Measurements from ENCODE around the gene FAM117A.
A peak's percentile ranks its signal among the peaks of the same experiment; 100 is the strongest.

The FAM117A gene, protein sequence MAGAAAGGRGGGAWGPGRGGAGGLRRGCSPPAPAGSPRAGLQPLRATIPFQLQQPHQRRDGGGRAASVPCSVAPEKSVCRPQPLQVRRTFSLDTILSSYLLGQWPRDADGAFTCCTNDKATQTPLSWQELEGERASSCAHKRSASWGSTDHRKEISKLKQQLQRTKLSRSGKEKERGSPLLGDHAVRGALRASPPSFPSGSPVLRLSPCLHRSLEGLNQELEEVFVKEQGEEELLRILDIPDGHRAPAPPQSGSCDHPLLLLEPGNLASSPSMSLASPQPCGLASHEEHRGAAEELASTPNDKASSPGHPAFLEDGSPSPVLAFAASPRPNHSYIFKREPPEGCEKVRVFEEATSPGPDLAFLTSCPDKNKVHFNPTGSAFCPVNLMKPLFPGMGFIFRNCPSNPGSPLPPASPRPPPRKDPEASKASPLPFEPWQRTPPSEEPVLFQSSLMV

DNA sequence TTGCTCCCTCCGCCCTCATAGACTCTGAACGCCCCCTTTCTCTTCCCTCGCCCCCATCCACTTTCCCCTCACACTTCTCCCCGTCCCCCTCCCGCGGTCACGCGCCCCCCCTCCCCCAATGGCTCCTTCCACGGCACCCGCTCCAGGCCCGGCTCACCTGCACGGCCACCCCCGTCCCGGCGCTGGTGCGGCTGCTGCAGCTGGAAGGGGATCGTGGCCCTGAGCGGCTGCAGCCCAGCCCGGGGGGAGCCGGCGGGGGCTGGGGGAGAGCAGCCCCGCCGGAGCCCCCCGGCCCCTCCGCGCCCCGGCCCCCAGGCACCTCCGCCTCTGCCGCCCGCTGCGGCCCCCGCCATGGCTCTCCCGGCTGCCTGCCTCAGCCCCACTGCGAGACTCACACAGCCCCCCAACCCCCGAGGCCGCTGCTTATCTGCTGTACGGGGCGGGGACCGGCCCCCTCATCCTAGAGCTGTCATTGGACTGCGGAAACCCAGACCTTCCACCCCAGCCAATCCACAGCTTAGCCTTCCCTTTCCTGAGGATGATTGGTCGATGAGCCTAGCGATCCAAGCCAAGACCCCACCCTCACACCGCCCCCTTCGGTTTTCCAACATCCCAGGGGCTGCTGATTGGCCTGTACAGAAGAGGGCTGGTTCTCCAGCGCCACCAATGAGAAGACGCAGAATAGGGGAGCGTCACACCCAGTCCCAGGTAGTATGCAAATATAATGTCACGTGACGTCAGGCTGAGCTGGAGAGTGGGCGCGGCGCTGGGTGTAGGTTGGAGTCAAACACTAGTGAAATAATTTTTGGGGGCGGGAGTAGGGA is at the start of gene FAM117A:
Gene FAM117A (minus strand): TSS at position 397 of the 824 bp plus-strand sequence. CDS start 44 bp downstream, at position 353.
- peak; percentile 99 for DNase-seq (ENCODE audit: low spot score)

DNA sequence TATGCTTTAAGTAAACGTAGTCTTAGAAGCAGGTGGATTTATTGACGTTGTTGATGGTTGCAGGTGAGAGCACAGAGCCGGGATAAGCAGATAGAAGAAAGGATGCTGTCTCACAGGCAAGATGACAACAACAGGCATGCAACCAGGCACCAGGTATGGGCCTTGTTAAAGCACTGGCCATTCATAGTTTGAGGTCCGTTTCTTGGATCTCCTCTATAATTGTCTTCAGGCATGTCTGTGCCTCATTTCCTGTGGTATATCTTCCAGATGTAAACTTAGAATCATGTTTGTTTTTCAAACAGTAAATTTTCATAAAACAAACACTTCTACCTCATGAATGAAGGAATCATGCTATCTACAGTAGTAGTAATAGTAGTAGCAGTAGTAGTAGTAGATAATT is 45.1 kb upstream of the FAM117A start:
- no peak for DNase-seq (ENCODE audit: low spot score)

DNA sequence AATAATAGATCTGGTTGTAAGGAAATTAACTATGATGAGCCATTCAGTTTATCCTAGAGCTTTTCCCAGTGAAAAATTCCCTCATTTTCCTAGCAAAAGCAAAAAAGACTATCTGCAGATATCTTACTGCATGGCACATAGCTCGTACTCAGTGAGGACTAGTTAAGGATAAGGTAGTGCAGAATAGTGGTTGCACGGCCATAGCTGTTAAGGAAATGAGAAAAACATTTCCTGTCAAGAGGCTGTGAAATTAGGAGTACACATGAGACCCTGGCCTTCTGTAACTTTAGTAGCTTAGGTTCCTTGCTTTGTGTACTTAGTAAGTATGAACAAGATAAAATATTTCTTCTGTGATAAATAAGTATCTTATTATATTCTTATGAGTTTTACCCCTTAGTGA is 34.8 kb upstream of the FAM117A start:
- DNase-seq (ENCODE audit: low spot score): no peak

DNA sequence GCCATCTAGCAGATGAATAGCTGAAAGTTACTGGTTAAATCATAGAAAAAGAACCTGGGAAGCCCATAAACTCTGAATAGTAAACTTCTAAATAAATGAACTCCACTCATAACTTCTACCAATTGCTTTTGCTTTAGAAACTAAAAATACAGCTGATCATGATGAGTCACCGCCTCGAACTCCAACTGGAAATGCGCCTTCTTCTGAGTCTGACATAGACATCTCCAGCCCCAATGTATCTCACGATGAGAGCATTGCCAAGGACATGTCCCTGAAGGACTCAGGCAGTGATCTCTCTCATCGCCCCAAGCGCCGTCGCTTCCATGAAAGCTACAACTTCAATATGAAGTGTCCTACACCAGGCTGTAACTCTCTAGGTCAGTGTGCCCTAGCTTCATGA is 34.3 kb upstream of the FAM117A start:
- no peak for DNase-seq (ENCODE audit: low spot score)

DNA sequence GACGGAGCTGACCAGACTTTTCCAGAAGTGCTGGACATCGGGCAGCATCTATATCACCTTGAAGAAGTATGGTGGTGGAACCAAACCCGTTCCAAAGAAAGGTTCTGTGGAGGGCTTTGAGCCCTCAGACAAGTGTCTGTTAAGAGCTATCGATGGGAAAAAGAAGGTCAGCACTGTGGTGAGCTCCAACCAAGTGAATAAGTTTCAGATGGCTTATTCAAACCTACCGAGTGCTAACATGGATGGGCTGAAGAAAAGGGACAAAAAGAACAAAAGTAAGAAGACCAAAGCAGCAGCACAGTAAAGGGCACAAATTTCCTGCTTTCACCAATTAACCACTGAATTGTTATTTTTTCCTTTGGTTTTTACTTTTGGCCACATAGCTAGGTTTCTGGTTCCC is 31.4 kb upstream of the FAM117A start:
- no peak for DNase-seq (ENCODE audit: low spot score)

DNA sequence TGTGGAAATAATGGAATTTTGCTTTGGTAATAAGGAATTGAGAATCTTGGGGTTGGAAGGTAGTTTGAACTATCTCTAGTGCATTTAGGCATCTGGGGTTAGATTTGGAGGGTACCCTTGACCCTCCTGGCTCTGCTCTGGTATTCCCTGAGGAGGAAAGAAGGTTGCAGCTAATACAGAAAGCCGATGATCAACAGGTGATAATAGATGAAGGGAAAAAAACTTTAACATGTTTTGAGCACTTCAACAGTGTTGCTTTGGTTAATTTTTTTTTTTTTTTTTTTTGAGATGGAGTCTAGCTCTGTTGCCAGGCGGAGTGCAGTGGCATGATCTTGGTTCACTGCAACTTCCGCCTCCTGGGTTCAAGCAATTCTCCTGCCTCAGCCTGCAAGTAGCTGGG is 29.4 kb upstream of the FAM117A start:
- no peak for DNase-seq (ENCODE audit: low spot score)

DNA sequence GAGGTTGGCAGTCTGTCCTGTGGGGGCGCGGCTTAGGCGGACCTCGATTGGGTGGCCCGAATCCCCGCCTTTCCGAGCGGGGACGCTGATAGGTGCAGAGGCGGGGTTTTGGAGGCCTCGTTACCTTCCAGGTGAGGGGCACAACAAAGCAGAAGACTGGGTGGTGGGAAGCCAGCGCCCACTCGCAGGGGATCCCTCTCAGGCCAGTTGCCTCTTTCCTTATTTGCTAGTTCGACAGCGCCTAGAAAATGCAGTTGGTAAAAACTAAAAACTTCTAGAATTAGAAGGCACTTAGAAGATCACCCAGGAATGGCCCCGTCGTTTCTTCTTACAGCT is 25.3 kb upstream of the FAM117A start:
- DNase-seq (ENCODE audit: low spot score): no peak

DNA sequence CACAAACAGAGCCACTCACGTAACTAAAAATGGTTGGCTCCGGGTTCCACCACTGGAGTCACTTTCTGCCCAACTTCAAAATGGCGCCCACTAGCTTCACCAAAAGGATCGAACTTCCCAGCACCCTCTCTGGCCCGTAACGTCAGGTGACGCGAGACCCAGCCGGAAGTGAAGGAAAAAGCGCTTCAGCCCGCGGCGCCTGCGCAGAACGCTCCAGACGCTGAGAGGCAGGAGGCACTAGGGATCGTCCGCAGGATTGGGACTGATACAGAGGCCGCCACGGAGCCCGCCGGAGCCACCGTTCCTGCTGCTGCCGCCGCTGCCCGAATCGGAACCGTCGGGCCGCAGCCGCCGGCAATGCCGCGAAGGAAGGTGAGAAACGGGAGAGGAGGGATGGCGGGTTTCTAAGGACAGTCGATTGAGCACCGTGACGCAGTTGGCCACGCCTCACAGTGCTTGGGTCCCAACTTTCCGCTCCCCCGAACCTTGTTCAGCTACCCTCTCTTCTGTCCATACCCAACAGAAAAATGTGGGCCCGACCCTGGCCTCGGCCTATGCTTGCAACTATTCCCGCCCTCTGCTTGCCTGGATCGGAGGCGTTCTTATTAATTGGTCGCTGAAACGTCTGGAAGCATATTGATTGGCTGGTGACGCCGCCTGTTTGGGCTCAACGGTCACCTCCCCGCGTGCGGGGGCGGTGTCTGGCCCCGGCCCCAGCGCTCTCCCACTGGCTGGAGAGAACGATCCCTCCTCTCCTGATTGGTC is 24.7 kb upstream of the FAM117A start, which contains the start of gene KAT7:
Gene KAT7 (plus strand): TSS at position 204 of the 765 bp plus-strand sequence. CDS start 154 bp downstream, at position 358.
- peak; percentile 99 for DNase-seq (ENCODE audit: low spot score)

DNA sequence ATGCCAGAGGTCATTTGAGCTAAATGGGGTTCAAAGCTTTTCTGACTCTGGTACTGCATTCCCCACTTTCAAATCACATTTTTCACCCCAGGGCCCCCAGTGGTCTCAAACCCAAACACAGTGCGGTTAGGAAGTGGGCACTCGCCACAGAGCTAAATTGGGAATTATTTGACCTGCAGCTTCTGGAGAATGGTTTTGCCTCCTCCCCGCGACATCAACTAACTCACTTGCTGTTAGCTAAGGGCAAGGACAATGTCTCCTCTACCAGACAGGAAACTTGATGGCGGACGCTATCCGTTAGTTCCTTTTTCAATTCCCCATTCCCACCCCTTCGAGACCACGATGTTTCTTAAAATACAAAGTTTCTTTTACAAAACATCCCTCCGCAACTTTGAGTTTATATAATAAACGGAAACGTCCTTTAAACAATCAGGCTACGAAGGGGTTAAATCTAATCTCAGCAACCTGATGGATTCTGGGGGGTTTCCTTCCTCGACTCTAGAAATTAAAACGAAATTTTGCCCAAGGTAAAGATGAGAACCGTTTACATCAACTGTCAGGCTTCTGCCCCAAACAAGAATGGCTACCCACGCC is 24.1 kb upstream of the FAM117A start:
- DNase-seq (ENCODE audit: low spot score): no peak

DNA sequence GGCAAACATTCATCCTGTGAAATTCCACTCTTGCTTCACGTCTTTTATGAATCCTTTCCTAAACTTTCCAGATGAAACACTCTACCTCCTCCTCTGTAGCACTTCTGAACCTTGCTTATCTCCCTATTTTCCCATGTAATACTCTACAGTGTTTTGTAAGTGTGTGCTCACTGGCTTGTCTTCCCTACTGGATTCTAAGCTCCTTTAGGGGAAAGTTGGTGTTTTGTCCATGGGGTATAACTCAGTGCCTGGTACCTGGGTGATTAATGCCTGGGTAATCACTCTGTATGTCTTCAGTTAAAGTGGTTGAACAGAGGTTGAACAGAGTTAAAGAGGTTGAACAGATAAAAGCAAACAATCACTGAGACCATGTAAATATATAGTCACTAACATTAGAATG is 20.7 kb upstream of the FAM117A start:
- no peak for DNase-seq (ENCODE audit: low spot score)

DNA sequence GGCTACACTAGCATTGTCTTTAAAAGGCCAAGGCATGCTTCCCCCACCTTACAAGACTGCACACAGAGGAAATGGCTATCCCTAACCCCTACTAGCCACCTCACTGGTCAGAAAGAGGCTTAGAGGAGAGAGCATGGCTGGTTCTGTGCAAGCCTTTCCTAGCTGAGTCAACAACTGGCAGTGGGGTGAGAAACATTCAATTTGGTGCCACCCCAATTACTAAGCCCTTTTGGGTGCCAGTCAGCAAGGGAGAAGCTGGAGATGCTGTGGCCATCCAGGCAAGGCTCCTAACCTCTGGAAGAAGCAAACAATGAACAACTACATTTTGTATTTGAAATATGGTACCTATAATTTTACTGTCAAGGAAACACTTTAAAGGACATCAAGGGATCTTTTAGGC is 19.9 kb upstream of the FAM117A start:
- no peak for DNase-seq (ENCODE audit: low spot score)

DNA sequence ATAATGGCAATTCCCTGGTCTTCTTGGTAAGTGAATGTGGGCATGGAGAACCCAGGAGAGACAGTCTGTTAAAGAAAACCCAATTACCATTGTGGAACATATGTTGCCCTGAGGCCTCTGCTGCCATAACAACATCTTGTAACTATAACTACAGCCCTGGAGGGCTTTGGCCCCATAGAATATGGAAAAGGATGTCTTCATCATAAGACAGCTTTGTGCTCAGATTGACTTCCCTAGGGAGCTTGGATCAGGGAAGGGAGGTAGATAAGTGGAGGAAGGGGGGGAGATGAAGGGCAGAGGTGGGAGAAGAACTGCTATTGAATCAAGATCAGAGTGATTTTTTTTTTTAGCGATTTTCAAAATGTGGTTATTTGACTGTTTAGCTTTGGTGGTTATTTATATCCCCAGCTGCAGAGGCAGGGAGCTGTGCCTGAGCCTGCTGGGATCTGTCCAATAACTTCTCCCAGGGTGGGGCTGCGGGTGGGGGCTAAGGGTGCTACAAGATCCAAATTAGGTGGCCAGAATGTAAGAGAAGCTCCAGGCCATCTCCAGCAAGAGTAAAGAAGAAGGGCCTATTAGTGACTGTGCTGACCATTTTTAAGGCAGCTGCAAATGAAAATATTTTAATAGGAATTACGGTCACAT is 19.3 kb upstream of the FAM117A start:
- no peak for DNase-seq (ENCODE audit: low spot score)

DNA sequence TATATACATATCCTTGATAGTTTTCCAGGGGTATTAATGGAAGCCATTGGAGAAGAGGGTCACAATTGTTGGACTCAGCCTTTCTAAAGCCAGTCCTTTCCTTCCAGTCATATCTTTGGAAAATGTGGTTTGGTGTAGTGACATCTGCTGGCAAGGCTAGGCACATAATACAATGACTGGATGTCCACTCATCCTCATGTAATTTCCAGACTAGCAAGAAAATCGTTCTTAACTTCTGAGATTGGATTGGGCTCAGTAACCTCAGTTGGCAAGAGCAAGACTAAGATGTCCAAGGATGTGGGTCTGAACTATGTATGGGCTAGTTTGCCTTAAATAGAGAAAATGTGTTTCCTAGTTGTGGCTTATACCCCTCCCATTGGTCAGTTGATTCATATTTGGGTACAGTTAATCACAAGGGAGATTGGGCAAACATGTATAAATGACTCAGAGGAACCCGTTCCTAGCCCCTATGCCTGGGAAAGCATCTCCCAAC is 15.9 kb upstream of the FAM117A start:
- DNase-seq (ENCODE audit: low spot score): peak; percentile 69

DNA sequence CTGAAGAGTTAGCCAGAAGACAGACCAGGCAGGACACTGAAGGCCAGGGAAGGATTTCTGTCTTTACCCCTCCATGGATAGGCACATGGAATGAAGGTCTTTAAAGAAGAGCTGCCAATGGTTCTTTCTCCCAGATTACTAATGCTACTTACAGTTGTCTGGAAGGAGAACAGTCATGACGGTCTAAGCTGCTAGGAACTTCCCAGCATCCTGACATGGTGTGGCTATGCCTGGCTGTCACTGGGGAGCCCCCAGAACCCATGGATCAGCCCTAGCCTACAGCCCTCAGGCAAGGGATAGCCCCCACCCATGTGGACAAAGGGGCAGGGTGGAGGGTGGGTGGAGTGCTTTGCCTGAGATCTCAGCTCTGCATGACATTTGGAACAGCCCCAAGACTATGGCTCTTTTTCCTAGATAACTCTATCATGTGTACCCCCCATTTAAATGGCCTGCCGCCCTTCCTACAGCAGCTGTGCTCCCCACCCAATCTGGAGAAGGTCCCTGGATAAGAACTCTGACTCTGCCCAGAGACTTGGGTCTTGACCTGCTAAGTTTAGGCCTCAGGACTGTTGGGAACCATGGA is 15.3 kb upstream of the FAM117A start:
- DNase-seq (ENCODE audit: low spot score): no peak

DNA sequence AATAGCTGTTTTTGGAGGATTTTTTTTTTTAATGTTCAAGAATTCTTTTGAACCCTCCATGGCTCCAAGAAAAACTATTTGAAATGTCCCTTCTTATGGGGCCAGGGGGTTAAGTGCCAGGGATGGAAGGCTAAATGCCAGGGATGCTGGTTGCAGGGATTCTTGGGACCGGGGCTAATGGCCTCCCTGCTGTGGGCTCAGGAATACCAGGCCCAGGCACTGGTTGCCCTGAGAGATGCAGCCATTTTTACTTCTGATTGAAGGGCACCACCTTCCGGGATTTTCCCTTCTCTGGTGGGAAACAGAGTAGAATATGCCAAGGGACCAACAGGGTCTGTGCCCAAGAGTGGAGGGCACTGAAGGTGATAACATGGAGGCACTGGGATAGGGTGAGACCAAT is 13.6 kb upstream of the FAM117A start:
- DNase-seq (ENCODE audit: low spot score): no peak

DNA sequence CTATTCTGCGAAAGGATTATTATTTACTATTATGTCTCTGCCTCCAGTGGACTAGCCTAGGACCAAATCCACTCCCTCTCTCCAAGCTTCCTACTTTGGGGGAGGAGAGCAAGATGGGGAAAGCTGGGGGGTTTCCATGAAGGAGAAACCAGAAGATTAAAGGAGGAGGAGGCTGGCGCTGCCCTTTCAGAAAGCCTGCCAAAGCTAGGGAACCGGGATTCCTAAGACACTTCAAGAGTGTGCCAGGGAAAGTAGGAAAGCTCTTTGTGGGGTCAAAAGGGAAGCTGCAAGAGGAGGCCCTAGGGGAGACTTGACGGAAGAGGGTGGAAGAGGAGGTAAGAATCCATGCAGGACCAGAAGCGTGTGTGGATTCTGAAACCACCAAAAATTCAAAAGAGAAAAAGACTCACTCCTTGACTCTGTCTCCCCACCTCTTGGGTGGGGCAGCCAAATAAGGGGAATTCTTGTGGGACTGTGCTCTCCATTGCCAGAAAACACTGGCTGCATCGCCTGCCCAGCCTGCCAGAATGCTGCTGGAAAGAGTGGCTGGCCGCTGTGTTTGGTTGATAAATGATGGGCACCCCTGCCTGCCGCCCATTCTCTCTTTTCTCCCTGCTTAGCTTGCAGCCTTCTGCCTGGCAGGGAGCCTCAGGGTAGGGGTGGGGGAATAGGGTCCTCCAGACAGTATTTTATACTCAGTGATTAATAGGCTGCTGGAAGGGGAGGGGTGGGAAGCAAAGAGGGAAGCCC is 12.8 kb upstream of the FAM117A start:
- no peak for DNase-seq (ENCODE audit: low spot score)

DNA sequence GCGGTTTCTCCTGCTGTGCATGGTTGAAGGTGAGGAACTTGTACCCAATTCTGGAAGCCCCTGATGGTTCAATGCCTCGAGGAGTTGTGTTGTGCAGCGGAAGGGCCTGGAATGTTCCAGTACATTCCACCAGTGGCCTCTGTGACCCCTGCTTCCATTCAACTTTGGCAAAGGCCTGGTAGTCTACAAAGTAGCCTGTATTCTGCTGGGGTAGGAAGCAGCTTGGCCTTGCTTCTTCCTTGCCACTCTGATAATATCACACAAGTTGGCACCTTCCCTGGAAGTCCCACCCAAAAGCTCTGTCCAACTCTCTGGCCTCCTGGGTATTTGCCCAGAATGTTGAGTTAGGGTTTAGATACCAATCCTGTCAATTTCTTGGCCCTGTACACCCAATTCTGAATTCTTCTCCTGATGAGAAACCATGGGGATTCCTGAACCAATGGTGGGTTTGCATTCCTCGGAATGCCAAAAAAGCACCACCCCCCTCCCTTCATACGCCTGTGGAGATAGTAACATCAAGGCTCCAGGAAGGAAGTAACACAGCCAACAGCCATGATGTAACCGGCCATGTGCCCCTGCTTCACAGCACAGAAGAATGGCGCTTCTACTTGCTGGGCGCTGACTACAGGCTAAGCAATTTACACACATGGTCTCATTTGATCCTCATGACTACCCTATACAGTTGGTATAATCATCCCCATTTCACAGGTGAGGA is 11.8 kb upstream of the FAM117A start:
- peak; percentile 58 for DNase-seq (ENCODE audit: low spot score)

DNA sequence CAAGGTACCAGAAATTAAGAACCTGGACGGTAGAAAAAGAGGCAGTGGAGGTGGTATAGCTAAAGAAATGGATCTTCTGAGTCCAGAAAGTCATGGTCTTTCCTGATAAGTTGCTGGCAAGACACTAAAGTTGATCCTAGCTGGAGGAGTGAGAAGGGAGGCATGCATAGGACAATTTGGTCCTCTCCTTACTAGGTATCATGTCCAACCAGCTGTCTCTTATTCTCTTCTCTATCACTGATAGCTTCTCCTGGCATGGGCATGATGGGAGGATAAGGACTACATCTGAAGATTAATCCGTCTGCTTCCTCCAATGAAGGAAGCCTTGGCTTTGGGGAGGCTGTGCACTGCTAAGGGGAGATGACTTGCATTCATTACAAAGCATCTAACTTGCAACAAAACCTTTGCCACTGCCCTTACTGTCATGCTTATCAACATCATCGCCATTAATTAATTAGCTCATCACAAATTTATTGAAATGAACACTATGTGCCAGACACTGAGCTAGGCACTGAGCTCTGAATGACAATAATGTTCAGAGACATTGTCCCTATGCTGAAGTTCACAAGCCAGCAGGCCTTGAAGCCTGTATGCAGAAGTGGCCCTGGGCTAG is 3.1 kb upstream of the FAM117A start:
- DNase-seq (ENCODE audit: low spot score): no peak

DNA sequence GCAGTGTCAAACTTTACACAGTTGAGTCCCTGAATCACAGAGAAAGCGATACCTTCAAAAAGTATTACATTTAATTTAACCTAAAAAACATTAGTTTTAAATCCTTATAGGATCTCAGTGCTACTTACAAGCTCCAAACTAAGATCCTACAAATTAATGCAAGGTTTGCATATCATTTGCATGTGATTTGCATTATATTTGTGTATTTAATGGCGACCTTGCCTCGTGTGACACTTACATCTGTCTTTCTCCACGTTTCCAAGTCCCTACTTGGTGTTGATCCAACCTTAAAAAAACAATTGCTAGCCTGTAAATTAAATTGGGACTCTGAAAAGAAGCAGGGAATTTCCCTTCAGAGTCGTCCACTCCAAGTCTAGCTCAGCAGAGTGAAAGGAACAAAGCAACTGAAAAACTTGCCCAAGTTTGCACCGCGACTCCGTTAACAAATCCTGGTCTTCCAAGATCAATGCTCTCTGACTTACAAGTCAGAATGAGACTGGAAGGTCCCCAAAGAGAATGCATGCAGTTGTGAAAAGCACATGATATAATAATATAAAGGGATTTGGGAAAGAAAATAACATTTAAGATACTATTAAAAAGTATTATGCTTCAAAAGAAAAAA is 739 bp upstream of the FAM117A start:
- DNase-seq (ENCODE audit: low spot score): no peak
